ENCODE measurements around the gene SLC66A2.
"Not testable (repeated sequence)": the region's sequence is repeated elsewhere in the genome, so short reads cannot be mapped to it uniquely, and the experiment has no call there.

- TF ChIP-seq EP300 (IDR thresholded peaks at IDR 0.05; ENCODE audit: low read depth): not testable (repeated sequence)
- TF ChIP-seq, protein P1, sequence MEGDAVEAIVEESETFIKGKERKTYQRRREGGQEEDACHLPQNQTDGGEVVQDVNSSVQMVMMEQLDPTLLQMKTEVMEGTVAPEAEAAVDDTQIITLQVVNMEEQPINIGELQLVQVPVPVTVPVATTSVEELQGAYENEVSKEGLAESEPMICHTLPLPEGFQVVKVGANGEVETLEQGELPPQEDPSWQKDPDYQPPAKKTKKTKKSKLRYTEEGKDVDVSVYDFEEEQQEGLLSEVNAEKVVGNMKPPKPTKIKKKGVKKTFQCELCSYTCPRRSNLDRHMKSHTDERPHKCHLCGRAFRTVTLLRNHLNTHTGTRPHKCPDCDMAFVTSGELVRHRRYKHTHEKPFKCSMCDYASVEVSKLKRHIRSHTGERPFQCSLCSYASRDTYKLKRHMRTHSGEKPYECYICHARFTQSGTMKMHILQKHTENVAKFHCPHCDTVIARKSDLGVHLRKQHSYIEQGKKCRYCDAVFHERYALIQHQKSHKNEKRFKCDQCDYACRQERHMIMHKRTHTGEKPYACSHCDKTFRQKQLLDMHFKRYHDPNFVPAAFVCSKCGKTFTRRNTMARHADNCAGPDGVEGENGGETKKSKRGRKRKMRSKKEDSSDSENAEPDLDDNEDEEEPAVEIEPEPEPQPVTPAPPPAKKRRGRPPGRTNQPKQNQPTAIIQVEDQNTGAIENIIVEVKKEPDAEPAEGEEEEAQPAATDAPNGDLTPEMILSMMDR (IDR thresholded peaks at IDR 0.05): not testable (repeated sequence)
- TF ChIP-seq POLR2A (IDR thresholded peaks at IDR 0.05) (peak; percentile 43), POLR2AphosphoS5 (IDR thresholded peaks at IDR 0.05) (peak; percentile 17 to 60 (median 31))
Measured at GRCh38 chr18:79960161-79960801, 8.8 kb upstream of the SLC66A2 start.

All from transverse colon (tissue), 4 donors.